Upper lobe of left lung (tissue), 6 donors: ENCODE data around the gene ZGLP1. TPM values are rescaled to one million over a fixed set of nuclear protein-coding genes. Genes with fewer than 3 reads are reported as not detected.

Experiments
- ATAC-seq, 2 donors: fragments of 200-7000 bp; cut with Tn5 transposase; one replicate each; pipeline ENCODE4 v1.9.1; 2022; ENCODE audit warnings: mild to moderate bottlenecking in 2 of 2, moderate library complexity in 2 of 2; ENCODE audit not compliant: low FRiP score in 2 of 2
- DNase-seq, 2 donors: peaks; one replicate each; pipeline ENCODE4 v3.0.0-alpha.2; 2019 to 2020
- H3K27ac ChIP-seq, 4 donors: fragments of 200-600 bp; sonication (generic); one replicate each; pipeline ENCODE4 v1.5.1; 2016 to 2019
- H3K27me3 ChIP-seq, 4 donors: fragments of 200-600 bp; sonication (generic); one replicate each; pipeline ENCODE4 v1.5.1; 2017 to 2019
- H3K36me3 ChIP-seq, 4 donors: fragments of 200-600 bp; sonication (generic); one replicate each; pipeline ENCODE4 v1.5.1; 2016 to 2019
- H3K4me1 ChIP-seq, 4 donors: fragments of 200-600 bp; sonication (generic); one replicate each; pipeline ENCODE4 v1.5.1; 2018 to 2019
- H3K4me3 ChIP-seq, 4 donors: fragments of 200-600 bp; sonication (generic); one replicate each; pipeline ENCODE4 v1.5.1; 2017 to 2019; ENCODE audit warnings: mild to moderate bottlenecking in 2 of 4, moderate library complexity in 1 of 4
- H3K9me3 ChIP-seq, 4 donors: fragments of 200-600 bp; sonication (generic); one replicate each; pipeline ENCODE4 v1.5.1; 2018 to 2019
- CTCF ChIP-seq, 6 experiments: fragments of 450-650 bp in 4 of 6; fragments of 200-600 bp in 2 of 6; sonication (generic) in 2 of 6; IDR thresholded peaks; one replicate each; pipeline ENCODE4 v1.5.1; 2016 to 2019; ENCODE audit warnings: antibody characterized with exemption in 6 of 6
- EP300 ChIP-seq, 4 donors: sonication (generic); formaldehyde crosslinking; IDR thresholded peaks; one replicate each; pipeline ENCODE4 v1.5.1; 2017; ENCODE audit warnings: antibody characterized with exemption in 4 of 4, control low read depth in 2 of 4
- POLR2A ChIP-seq, 4 donors: fragments of 450-650 bp; IDR thresholded peaks; one replicate each; pipeline ENCODE4 v1.5.1; 2016 to 2017; ENCODE audit warnings: antibody characterized with exemption in 4 of 4, mild to moderate bottlenecking in 2 of 4
- POLR2AphosphoS5 ChIP-seq, 2 donors: sonication (generic); formaldehyde crosslinking; IDR thresholded peaks; one replicate each; pipeline ENCODE4 v1.5.1; 2017; ENCODE audit warnings: antibody characterized with exemption in 2 of 2
- WGBS, 2 donors: methylation state at CpG; one replicate each; pipeline ENCODE4 v1.1.5; 2017 to 2018; 5-methylcytosine and 5-hydroxymethylcytosine counted together
- total RNA-seq, 6 donors: library from RNA; depleted of rRNA in 4 of 6; stranded (reverse); fragments of >200 nt in 4 of 6; gene quantifications; one replicate each; pipeline versions ENCODE4 v1.1.0 to v1.2.1, GENCODE V29; 2016 to 2021
- donor health status: DM: no; HTN: no; CAD: no; lungs with moderate emphysema.
- donor health status: DM: no; HTN: yes; CAD: no; lungs with severe emphysema.

The ZGLP1 gene
- total RNA-seq, 6 donors from 2014 or later = 1.8 to 21.6 (median 5.4) TPM

- Histone ChIP-seq H3K4me1 (peaks cover 21 to 43% (median 25%) of the 10 kb centered on the region in 4 donors), H3K27ac (peak overlapping the region; percentile 86 to 90 (median 88)), H3K36me3 (peaks cover 16 to 33% (median 29%) of the 10 kb centered on the region in 4 donors), H3K9me3 (no peaks in the 10 kb centered on the region), H3K4me3 (peak overlapping the region; percentile 56 to 84 (median 63)), H3K27me3 (no peaks in the 10 kb centered on the region)
- no peak for ATAC-seq
- TF ChIP-seq CTCF (IDR thresholded peaks at IDR 0.05) = peak in 1 of 6 experiments; percentile 4
- TF ChIP-seq POLR2A (IDR thresholded peaks at IDR 0.05) = no peak
- no peak for TF ChIP-seq EP300 (IDR thresholded peaks at IDR 0.05)
- no peak for TF ChIP-seq POLR2AphosphoS5 (IDR thresholded peaks at IDR 0.05)
- no peak for DNase-seq
- 34 to 52% methylated on average over 10 to 18 of the region's 18 CpGs for WGBS, 2 donors
Observed at GRCh38 chr19:10332158-10332964, 22.7 kb upstream of the ZGLP1 start.

- ATAC-seq (no peak), DNase-seq (peak in 1 of 2 donors; percentile 54)
- Histone ChIP-seq H3K4me1 (peaks cover 15 to 31% (median 23%) of the 10 kb centered on the region in 4 donors), H3K4me3 (no peak overlapping the region), H3K27ac (no peak overlapping the region), H3K27me3 (no peaks in the 10 kb centered on the region), H3K36me3 (peaks cover 25 to 61% (median 57%) of the 10 kb centered on the region in 4 donors), H3K9me3 (no peaks in the 10 kb centered on the region)
- WGBS, 2 donors = 94 to 96% methylated on average over 12 to 13 of the region's 13 CpGs
- TF ChIP-seq POLR2A (IDR thresholded peaks at IDR 0.05) (no peak), CTCF (IDR thresholded peaks at IDR 0.05) (no peak), POLR2AphosphoS5 (IDR thresholded peaks at IDR 0.05) (no peak), EP300 (IDR thresholded peaks at IDR 0.05) (no peak)
Observed at GRCh38 chr19:10329555-10329954, 19.9 kb upstream of the ZGLP1 start.

- no peak for ATAC-seq
- Histone ChIP-seq H3K27ac (no peak overlapping the region), H3K4me3 (no peak overlapping the region), H3K9me3 (no peaks in the 10 kb centered on the region), H3K36me3 (peaks cover 30 to 68% (median 64%) of the 10 kb centered on the region in 4 donors), H3K4me1 (peaks cover 11 to 24% (median 15%) of the 10 kb centered on the region in 4 donors), H3K27me3 (no peaks in the 10 kb centered on the region)
- TF ChIP-seq EP300 (IDR thresholded peaks at IDR 0.05) (no peak), POLR2AphosphoS5 (IDR thresholded peaks at IDR 0.05) (no peak), POLR2A (IDR thresholded peaks at IDR 0.05) (no peak), CTCF (IDR thresholded peaks at IDR 0.05) (no peak)
- peak in 1 of 2 donors; percentile 70 for DNase-seq
- 94 to 96% methylated on average over 25 to 40 of the region's 41 CpGs for WGBS, 2 donors
Observed at GRCh38 chr19:10328558-10329429, 19.2 kb upstream of the ZGLP1 start.

GRCh38 chr19:10327793-10328192 lies 18.2 kb upstream of the ZGLP1 start:
- H3K27me3 ChIP-seq = no peaks in the 10 kb centered on the region
- H3K9me3 ChIP-seq = no peaks in the 10 kb centered on the region
- WGBS, 2 donors = 91 to 96% methylated on average over 4 to 5 of the region's 7 CpGs
- DNase-seq = no peak
- ATAC-seq = no peak
- H3K27ac ChIP-seq = no peak overlapping the region
- H3K4me1 ChIP-seq = peaks cover 10 to 19% (median 12%) of the 10 kb centered on the region in 4 donors
- TF ChIP-seq EP300 (IDR thresholded peaks at IDR 0.05) (no peak), POLR2A (IDR thresholded peaks at IDR 0.05) (no peak), POLR2AphosphoS5 (IDR thresholded peaks at IDR 0.05) (no peak), CTCF (IDR thresholded peaks at IDR 0.05) (no peak)
- H3K36me3 ChIP-seq = peaks cover 32 to 78% (median 72%) of the 10 kb centered on the region in 4 donors
- H3K4me3 ChIP-seq = no peak overlapping the region
